Trophoblast cell (in vitro differentiated cells and primary cell): ENCODE measurements around the gene KLC1.
A peak's percentile ranks its signal among the peaks of the same experiment; 100 is the strongest.

ENCODE experiments used
- DNase-seq, 2 donors: peaks; one replicate each; pipeline ENCODE4 v3.0.0-alpha.2; 2016
- H2AFZ ChIP-seq: 2 replicates; pipeline ENCODE4 v1.6.1; 2013; ENCODE audit warnings: low read length, moderate library complexity, mild to moderate bottlenecking; ENCODE audit not compliant: insufficient read depth, poor library complexity
- H2AK5ac ChIP-seq: 2 replicates; pipeline ENCODE4 v1.6.1; 2013; ENCODE audit warnings: mild to moderate bottlenecking, low read length
- H2BK120ac ChIP-seq: 2 replicates; pipeline ENCODE4 v1.6.1; 2013; ENCODE audit warnings: low read length, mild to moderate bottlenecking, moderate library complexity; ENCODE audit not compliant: insufficient read depth, poor library complexity
- H2BK12ac ChIP-seq: 2 replicates; pipeline ENCODE4 v1.6.1; 2013; ENCODE audit warnings: mild to moderate bottlenecking, low read length, moderate library complexity
- H2BK5ac ChIP-seq: 2 replicates; pipeline ENCODE4 v1.6.1; 2013; ENCODE audit warnings: low read length, low read depth, moderate library complexity, mild to moderate bottlenecking; ENCODE audit not compliant: poor library complexity
- H3K14ac ChIP-seq: 2 replicates; pipeline ENCODE4 v1.6.1; 2013; ENCODE audit warnings: mild to moderate bottlenecking, low read length
- H3K18ac ChIP-seq: 2 replicates; pipeline ENCODE4 v1.6.1; 2013; ENCODE audit warnings: mild to moderate bottlenecking, low read length
- H3K23ac ChIP-seq: 2 replicates; pipeline ENCODE4 v1.6.1; 2013; ENCODE audit warnings: low read length
- H3K27ac ChIP-seq: 2 replicates; pipeline ENCODE4 v1.5.1; 2013; ENCODE audit warnings: low read depth, mild to moderate bottlenecking, inconsistent platforms, low read length, moderate library complexity
- H3K27me3 ChIP-seq: 2 replicates; pipeline ENCODE4 v1.6.1; 2013; ENCODE audit warnings: inconsistent platforms, mild to moderate bottlenecking, low read length, moderate library complexity; ENCODE audit not compliant: insufficient read depth
- H3K36me3 ChIP-seq, 2 experiments: 1 replicate in 1 of 2; 2 replicates in 1 of 2; pipeline ENCODE4 v1.6.1; 2013; ENCODE audit warnings: low read length in 2 of 2, mild to moderate bottlenecking in 2 of 2, moderate library complexity in 1 of 2; ENCODE audit not compliant: insufficient read depth in 2 of 2, control insufficient read depth in 1 of 2
- H3K4ac ChIP-seq: 2 replicates; pipeline ENCODE4 v1.6.1; 2013; ENCODE audit warnings: low read depth, mild to moderate bottlenecking, low read length, moderate library complexity
- H3K4me1 ChIP-seq, 2 experiments: 1 replicate in 1 of 2; 2 replicates in 1 of 2; pipeline ENCODE4 v1.6.1; 2013; ENCODE audit warnings: low read length in 2 of 2, mild to moderate bottlenecking in 2 of 2, moderate library complexity in 1 of 2; ENCODE audit not compliant: insufficient read depth in 2 of 2, control insufficient read depth in 1 of 2
- H3K4me2 ChIP-seq: 2 replicates; pipeline ENCODE4 v1.6.1; 2013; ENCODE audit warnings: inconsistent platforms, mild to moderate bottlenecking, low read length, moderate library complexity
- H3K4me3 ChIP-seq: 2 replicates; pipeline ENCODE4 v1.5.1; 2013; ENCODE audit warnings: mild to moderate bottlenecking, low read depth, low read length, inconsistent platforms
- H3K79me1 ChIP-seq: one replicate; pipeline ENCODE4 v1.6.1; 2013; ENCODE audit warnings: low read length
- H3K79me2 ChIP-seq: 2 replicates; pipeline ENCODE4 v1.6.1; 2013; ENCODE audit warnings: low read length, mild to moderate bottlenecking; ENCODE audit not compliant: control insufficient read depth, insufficient read depth, poor library complexity
- H3K9ac ChIP-seq: 2 replicates; pipeline ENCODE4 v1.6.1; 2013; ENCODE audit warnings: mild to moderate bottlenecking, low read length
- H3K9me3 ChIP-seq: 2 replicates; pipeline ENCODE4 v1.6.1; 2013; ENCODE audit warnings: low read depth, mild to moderate bottlenecking, control low read depth, inconsistent platforms, low read length; ENCODE audit not compliant: insufficient read depth
- H4K12ac ChIP-seq: 2 replicates; pipeline ENCODE4 v1.6.1; 2013; ENCODE audit warnings: low read depth, mild to moderate bottlenecking, low read length, moderate library complexity
- H4K8ac ChIP-seq: 2 replicates; pipeline ENCODE4 v1.6.1; 2013; ENCODE audit warnings: low read depth, mild to moderate bottlenecking, low read length, moderate library complexity
- H4K91ac ChIP-seq: one replicate; pipeline ENCODE4 v1.6.1; 2013; ENCODE audit warnings: low read depth, mild to moderate bottlenecking, low read length, moderate library complexity
- WGBS: extraction: QIAGEN DNeasy Blood & Tissue Kit; methylation state at CpG from one replicate; pipeline ENCODE4 v1.1.7; 2013; ENCODE audit warnings: missing lambda C conversion rate; ENCODE audit not compliant: insufficient read length, insufficient coverage; ENCODE audit errors: extremely low coverage; 5-methylcytosine and 5-hydroxymethylcytosine counted together

KLC1 gene

GRCh38 chr14:103663506-103663905 is 34.5 kb downstream of the KLC1 start:
- DNase-seq, result no peak
- peaks cover 6% of the 10 kb centered on the region for H3K79me1 ChIP-seq
- H4K91ac ChIP-seq, result peak overlapping the region; percentile 91
- peak overlapping the region; percentile 49 for H3K4ac ChIP-seq
- peaks cover 2% of the 10 kb centered on the region for H3K9me3 ChIP-seq
- peak overlapping the region; percentile 51 for H3K23ac ChIP-seq
- no CpG with 5 or more reads among the region's 13 CpGs for WGBS
- peak overlapping the region; percentile 82 for H4K8ac ChIP-seq
- peak overlapping the region; percentile 94 for H3K27ac ChIP-seq
- peak overlapping the region; percentile 45 for H3K4me3 ChIP-seq
- H2AFZ ChIP-seq, result no peak overlapping the region
- peaks cover 10 to 14% of the 10 kb centered on the region in 2 experiments for H3K4me1 ChIP-seq
- peak overlapping the region; percentile 81 for H2BK5ac ChIP-seq
- peak overlapping the region; percentile 41 for H3K18ac ChIP-seq
- peak overlapping the region; percentile 39 for H3K4me2 ChIP-seq
- H3K79me2 ChIP-seq, result peaks cover 2% of the 10 kb centered on the region
- peaks cover 43 to 51% of the 10 kb centered on the region in 2 experiments for H3K36me3 ChIP-seq
- H3K27me3 ChIP-seq, result no peaks in the 10 kb centered on the region
- H3K14ac ChIP-seq, result peak overlapping the region; percentile 80
- peak overlapping the region; percentile 70 for H2BK12ac ChIP-seq
- peak overlapping the region; percentile 68 for H2BK120ac ChIP-seq
- H4K12ac ChIP-seq, result peak overlapping the region; percentile 52
- peak overlapping the region; percentile 83 for H2AK5ac ChIP-seq
- H3K9ac ChIP-seq, result peak overlapping the region; percentile 58

- Histone ChIP-seq H3K9ac (no peak overlapping the region), H3K4me2 (no peak overlapping the region), H4K12ac (no peak overlapping the region), H3K27ac (no peak overlapping the region), H3K23ac (no peak overlapping the region), H2BK12ac (no peak overlapping the region), H3K4ac (no peak overlapping the region), H3K79me2 (peaks cover 2% of the 10 kb centered on the region), H2BK120ac (no peak overlapping the region), H3K36me3 (peaks cover 44 to 50% of the 10 kb centered on the region in 2 experiments), H3K14ac (no peak overlapping the region), H3K27me3 (no peaks in the 10 kb centered on the region), H2BK5ac (no peak overlapping the region), H2AK5ac (no peak overlapping the region), H3K79me1 (peaks cover 6% of the 10 kb centered on the region), H3K4me1 (peaks cover 9 to 10% of the 10 kb centered on the region in 2 experiments), H4K91ac (no peak overlapping the region), H4K8ac (no peak overlapping the region), H3K4me3 (no peak overlapping the region), H3K9me3 (no peaks in the 10 kb centered on the region), H2AFZ (no peak overlapping the region), H3K18ac (no peak overlapping the region)
- no CpG with 5 or more reads among the region's 4 CpGs for WGBS
- no peak for DNase-seq
Observed at GRCh38 chr14:103667671-103668070, 38.7 kb downstream of the KLC1 start.

GRCh38 chr14:103668117-103668516 is 39.1 kb downstream of the KLC1 start:
- no peak overlapping the region for H2AFZ ChIP-seq
- H4K91ac ChIP-seq, result no peak overlapping the region
- no peak overlapping the region for H3K9ac ChIP-seq
- H3K4me3 ChIP-seq, result no peak overlapping the region
- H3K4me1 ChIP-seq, result peaks cover 8 to 10% of the 10 kb centered on the region in 2 experiments
- no peak for DNase-seq
- H2AK5ac ChIP-seq, result no peak overlapping the region
- no peak overlapping the region for H2BK5ac ChIP-seq
- H4K12ac ChIP-seq, result no peak overlapping the region
- peaks cover 6% of the 10 kb centered on the region for H3K79me1 ChIP-seq
- no peak overlapping the region for H3K14ac ChIP-seq
- no peak overlapping the region for H2BK120ac ChIP-seq
- H3K27me3 ChIP-seq, result no peaks in the 10 kb centered on the region
- WGBS, result no CpG with 5 or more reads among the region's 3 CpGs
- H4K8ac ChIP-seq, result no peak overlapping the region
- no peak overlapping the region for H3K23ac ChIP-seq
- peaks cover 45 to 53% of the 10 kb centered on the region in 2 experiments for H3K36me3 ChIP-seq
- H3K79me2 ChIP-seq, result peaks cover 2% of the 10 kb centered on the region
- H3K4me2 ChIP-seq, result no peak overlapping the region
- no peak overlapping the region for H2BK12ac ChIP-seq
- H3K4ac ChIP-seq, result no peak overlapping the region
- no peak overlapping the region for H3K18ac ChIP-seq
- H3K27ac ChIP-seq, result no peak overlapping the region
- no peaks in the 10 kb centered on the region for H3K9me3 ChIP-seq

GRCh38 chr14:103669370-103669769 is 40.4 kb downstream of the KLC1 start:
- no peak overlapping the region for H4K12ac ChIP-seq
- H4K8ac ChIP-seq, result no peak overlapping the region
- no peaks in the 10 kb centered on the region for H3K9me3 ChIP-seq
- no peaks in the 10 kb centered on the region for H3K79me1 ChIP-seq
- H2BK12ac ChIP-seq, result no peak overlapping the region
- H3K9ac ChIP-seq, result no peak overlapping the region
- no peak overlapping the region for H3K4me3 ChIP-seq
- no peak overlapping the region for H2BK120ac ChIP-seq
- no peaks in the 10 kb centered on the region for H3K79me2 ChIP-seq
- H3K27ac ChIP-seq, result no peak overlapping the region
- H3K4me2 ChIP-seq, result no peak overlapping the region
- H3K14ac ChIP-seq, result no peak overlapping the region
- H3K36me3 ChIP-seq, result peaks cover 47 to 54% of the 10 kb centered on the region in 2 experiments
- no peak overlapping the region for H3K4ac ChIP-seq
- no peak overlapping the region for H2AK5ac ChIP-seq
- H3K23ac ChIP-seq, result no peak overlapping the region
- H2BK5ac ChIP-seq, result no peak overlapping the region
- no peak overlapping the region for H2AFZ ChIP-seq
- no peak overlapping the region for H4K91ac ChIP-seq
- H3K4me1 ChIP-seq, result peaks cover 2 to 4% of the 10 kb centered on the region in 2 experiments
- H3K18ac ChIP-seq, result no peak overlapping the region
- no peak for DNase-seq
- no CpG with 5 or more reads among the region's 2 CpGs for WGBS
- H3K27me3 ChIP-seq, result no peaks in the 10 kb centered on the region
